ENCODE measurements around the gene CMTM8. TPM values are rescaled to one million over a fixed set of nuclear protein-coding genes. Genes with fewer than 3 reads are reported as not detected.

CMTM8 gene
- polyA plus RNA-seq, 4 donors, result 5.4 to 41.3 (median 8.0) TPM

DNA sequence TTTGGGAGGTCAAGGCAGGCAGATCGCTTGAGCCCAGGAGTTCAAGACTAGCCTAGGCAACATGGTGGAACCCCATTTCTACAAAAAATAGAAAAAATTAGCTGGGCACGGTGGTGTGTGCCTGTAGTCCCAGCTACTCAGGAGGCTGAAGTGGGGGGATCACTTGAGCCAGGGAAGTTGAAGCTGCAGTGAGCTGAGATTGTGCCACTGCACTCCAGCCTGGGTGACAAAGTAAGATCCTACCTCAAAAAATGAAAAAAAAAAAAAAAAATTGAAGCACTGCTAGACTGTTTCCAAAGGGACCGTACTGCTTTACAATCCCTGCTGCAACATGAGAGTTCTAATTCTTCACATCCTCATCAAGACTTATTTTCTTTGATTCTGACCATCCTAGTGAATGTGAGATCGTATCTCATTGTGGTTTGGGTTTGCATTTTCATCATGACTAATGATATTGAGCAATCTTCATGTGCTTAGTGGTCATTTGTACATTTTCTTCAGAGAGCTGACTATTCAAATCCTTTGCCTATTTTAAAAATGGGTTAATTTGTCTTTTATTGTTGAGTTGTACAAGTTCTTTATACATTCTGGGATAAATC, 10.8 kb downstream of the CMTM8 start:
- peaks cover 0 to 10% of the 10 kb centered on the region in 2 donors for H3K9me3 ChIP-seq (ENCODE audit: control insufficient read depth in 2 of 2, insufficient read depth in 1 of 2, low read depth in 1 of 2, low read length in 1 of 2)
- FAIRE-seq, result no peak

DNA sequence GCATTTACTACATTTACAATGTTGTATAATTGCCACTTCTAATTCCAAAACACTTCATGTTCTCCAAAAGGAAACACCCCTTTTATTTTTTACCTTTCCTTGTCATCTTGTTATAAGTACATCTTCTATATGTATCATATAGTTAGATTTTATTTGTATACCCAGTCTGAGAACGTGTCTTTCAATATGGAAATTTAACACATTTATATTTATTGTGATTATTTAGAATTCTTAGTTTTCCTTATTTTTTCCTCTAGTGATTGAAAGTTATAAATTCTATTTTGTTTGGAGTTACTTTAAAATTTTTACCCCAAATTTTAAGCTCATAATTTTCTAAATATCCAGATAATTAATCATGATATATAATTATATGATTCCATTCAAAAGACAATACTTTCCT, 15.8 kb downstream of the CMTM8 start:
- DNase-seq (no peak), FAIRE-seq (no peak)
- Histone ChIP-seq H3K4me1 (ENCODE audit: control insufficient read depth in 3 of 3, insufficient read depth in 2 of 3, low read depth in 1 of 3, low read length in 2 of 3) (peaks cover 0 to 2% (median 0%) of the 10 kb centered on the region in 3 donors), H3K27ac (ENCODE audit: low read depth in 1 of 3, low read length in 2 of 3) (no peak overlapping the region), H3K9me3 (ENCODE audit: control insufficient read depth in 2 of 2, insufficient read depth in 1 of 2, low read depth in 1 of 2, low read length in 1 of 2) (peaks cover 0 to 10% of the 10 kb centered on the region in 2 donors), H3K4me3 (ENCODE audit: low read depth in 1 of 3, low read length in 3 of 3) (no peak overlapping the region), H3K27me3 (ENCODE audit: control insufficient read depth in 3 of 3, insufficient read depth in 3 of 3, low read length in 3 of 3) (no peaks in the 10 kb centered on the region), H3K36me3 (ENCODE audit: control insufficient read depth in 3 of 3, insufficient read depth in 2 of 3, low read depth in 1 of 3, low read length in 3 of 3) (peaks cover 0 to 8% (median 0%) of the 10 kb centered on the region in 3 donors)
- WGBS, 3 donors, result 85 to 98% (median 89%) methylated on average over 1 of the region's 1 CpG

More for the DNA sequence above, 10.8 kb downstream of the CMTM8 start:
- Histone ChIP-seq H3K4me1 (ENCODE audit: control insufficient read depth in 3 of 3, insufficient read depth in 2 of 3, low read depth in 1 of 3, low read length in 2 of 3) (peaks cover 0 to 4% (median 2%) of the 10 kb centered on the region in 3 donors), H3K36me3 (ENCODE audit: control insufficient read depth in 3 of 3, insufficient read depth in 2 of 3, low read depth in 1 of 3, low read length in 3 of 3) (peaks cover 0 to 3% (median 0%) of the 10 kb centered on the region in 3 donors), H3K27me3 (ENCODE audit: control insufficient read depth in 3 of 3, insufficient read depth in 3 of 3, low read length in 3 of 3) (no peaks in the 10 kb centered on the region), H3K27ac (ENCODE audit: low read depth in 1 of 3, low read length in 2 of 3) (no peak overlapping the region), H3K4me3 (ENCODE audit: low read depth in 1 of 3, low read length in 3 of 3) (no peak overlapping the region)
- WGBS, 3 donors, result 85 to 88% (median 85%) methylated on average over 4 of the region's 4 CpGs
- no peak for DNase-seq

DNA sequence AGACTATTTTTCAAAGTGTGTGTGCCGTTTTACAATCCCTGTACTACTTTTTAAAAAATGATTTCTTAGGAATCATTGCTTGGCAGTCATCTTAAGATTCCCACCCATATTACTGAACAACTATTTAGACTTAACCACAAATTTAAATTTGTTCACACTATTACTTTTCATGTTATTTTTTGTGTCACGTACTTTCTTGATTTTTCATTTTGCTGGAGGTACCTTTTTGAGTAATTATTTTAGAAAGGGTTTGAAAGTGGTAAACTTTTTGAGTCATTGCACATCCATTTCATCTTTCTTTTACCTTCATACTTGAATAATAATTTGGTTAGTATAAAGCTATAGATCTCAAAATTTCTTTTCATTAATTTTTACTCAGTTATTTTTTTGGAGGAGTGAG, 16.9 kb downstream of the CMTM8 start:
- no peak for FAIRE-seq
- peaks cover 0 to 2% (median 0%) of the 10 kb centered on the region in 3 donors for H3K4me1 ChIP-seq (ENCODE audit: control insufficient read depth in 3 of 3, insufficient read depth in 2 of 3, low read depth in 1 of 3, low read length in 2 of 3)
- no peak for DNase-seq
- H3K9me3 ChIP-seq (ENCODE audit: control insufficient read depth in 2 of 2, insufficient read depth in 1 of 2, low read depth in 1 of 2, low read length in 1 of 2), result peaks cover 0 to 10% of the 10 kb centered on the region in 2 donors
- H3K27me3 ChIP-seq (ENCODE audit: control insufficient read depth in 3 of 3, insufficient read depth in 3 of 3, low read length in 3 of 3), result no peaks in the 10 kb centered on the region
- H3K36me3 ChIP-seq (ENCODE audit: control insufficient read depth in 3 of 3, insufficient read depth in 2 of 3, low read depth in 1 of 3, low read length in 3 of 3), result peaks cover 0 to 8% (median 0%) of the 10 kb centered on the region in 3 donors
- WGBS, 3 donors, result 77 to 92% (median 79%) methylated on average over 2 of the region's 2 CpGs
- no peak overlapping the region for H3K27ac ChIP-seq (ENCODE audit: low read depth in 1 of 3, low read length in 2 of 3)
- H3K4me3 ChIP-seq (ENCODE audit: low read depth in 1 of 3, low read length in 3 of 3), result no peak overlapping the region

DNA sequence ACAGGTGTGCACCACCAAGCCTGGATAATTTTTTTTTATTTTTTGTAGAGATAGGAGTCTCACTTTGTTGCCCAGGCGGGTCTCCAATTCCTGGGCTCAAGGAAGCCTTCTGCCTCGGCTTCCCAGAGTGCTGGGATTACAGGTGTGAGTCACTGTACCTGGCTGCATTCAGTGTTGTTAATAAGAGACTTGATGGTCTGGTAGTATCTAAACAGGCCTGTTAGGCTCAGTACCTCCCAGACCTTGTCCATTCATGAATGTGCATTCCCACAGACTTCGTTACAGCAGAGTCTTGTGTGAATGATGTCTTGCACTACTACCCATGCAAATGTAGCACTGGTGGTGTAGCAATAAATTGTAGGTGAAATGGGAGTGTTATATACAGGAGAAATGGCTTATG, 17.7 kb downstream of the CMTM8 start:
- no peak overlapping the region for H3K27ac ChIP-seq (ENCODE audit: low read depth in 1 of 3, low read length in 2 of 3)
- 91 to 94% (median 91%) methylated on average over 3 of the region's 3 CpGs for WGBS, 3 donors
- peaks cover 0 to 2% (median 0%) of the 10 kb centered on the region in 3 donors for H3K4me1 ChIP-seq (ENCODE audit: control insufficient read depth in 3 of 3, insufficient read depth in 2 of 3, low read depth in 1 of 3, low read length in 2 of 3)
- no peak overlapping the region for H3K4me3 ChIP-seq (ENCODE audit: low read depth in 1 of 3, low read length in 3 of 3)
- no peak for DNase-seq
- H3K9me3 ChIP-seq (ENCODE audit: control insufficient read depth in 2 of 2, insufficient read depth in 1 of 2, low read depth in 1 of 2, low read length in 1 of 2), result peaks cover 0 to 10% of the 10 kb centered on the region in 2 donors
- H3K36me3 ChIP-seq (ENCODE audit: control insufficient read depth in 3 of 3, insufficient read depth in 2 of 3, low read depth in 1 of 3, low read length in 3 of 3), result peaks cover 0 to 8% (median 0%) of the 10 kb centered on the region in 3 donors
- FAIRE-seq, result no peak
- no peaks in the 10 kb centered on the region for H3K27me3 ChIP-seq (ENCODE audit: control insufficient read depth in 3 of 3, insufficient read depth in 3 of 3, low read length in 3 of 3)

DNA sequence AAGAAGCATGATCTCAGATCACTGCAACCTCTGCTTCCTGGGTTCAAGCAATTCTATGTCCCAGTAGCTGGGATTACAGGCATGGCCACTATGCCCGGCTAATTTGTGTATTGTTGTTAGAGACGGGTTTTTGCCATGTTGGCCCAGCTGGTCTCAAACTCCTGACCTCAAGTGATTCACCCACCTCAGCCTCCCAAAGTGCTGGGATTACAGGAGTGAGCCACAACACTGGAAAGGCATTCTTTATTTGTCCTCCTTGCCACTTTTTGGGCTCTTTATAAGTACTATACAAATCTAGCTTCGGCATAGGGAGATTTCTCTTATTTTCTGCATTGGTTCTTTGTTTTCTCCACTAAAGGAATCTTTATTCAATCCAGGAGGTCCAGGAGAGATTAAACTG, 18.6 kb downstream of the CMTM8 start:
- FAIRE-seq (no peak), DNase-seq (no peak)
- 93 to 97% (median 96%) methylated on average over 3 of the region's 3 CpGs for WGBS, 3 donors
- Histone ChIP-seq H3K36me3 (ENCODE audit: control insufficient read depth in 3 of 3, insufficient read depth in 2 of 3, low read depth in 1 of 3, low read length in 3 of 3) (peaks cover 0 to 11% (median 0%) of the 10 kb centered on the region in 3 donors), H3K9me3 (ENCODE audit: control insufficient read depth in 2 of 2, insufficient read depth in 1 of 2, low read depth in 1 of 2, low read length in 1 of 2) (peaks cover 0 to 10% of the 10 kb centered on the region in 2 donors), H3K4me1 (ENCODE audit: control insufficient read depth in 3 of 3, insufficient read depth in 2 of 3, low read depth in 1 of 3, low read length in 2 of 3) (peaks cover 0 to 2% (median 0%) of the 10 kb centered on the region in 3 donors), H3K27ac (ENCODE audit: low read depth in 1 of 3, low read length in 2 of 3) (no peak overlapping the region), H3K4me3 (ENCODE audit: low read depth in 1 of 3, low read length in 3 of 3) (no peak overlapping the region), H3K27me3 (ENCODE audit: control insufficient read depth in 3 of 3, insufficient read depth in 3 of 3, low read length in 3 of 3) (no peaks in the 10 kb centered on the region)

DNA sequence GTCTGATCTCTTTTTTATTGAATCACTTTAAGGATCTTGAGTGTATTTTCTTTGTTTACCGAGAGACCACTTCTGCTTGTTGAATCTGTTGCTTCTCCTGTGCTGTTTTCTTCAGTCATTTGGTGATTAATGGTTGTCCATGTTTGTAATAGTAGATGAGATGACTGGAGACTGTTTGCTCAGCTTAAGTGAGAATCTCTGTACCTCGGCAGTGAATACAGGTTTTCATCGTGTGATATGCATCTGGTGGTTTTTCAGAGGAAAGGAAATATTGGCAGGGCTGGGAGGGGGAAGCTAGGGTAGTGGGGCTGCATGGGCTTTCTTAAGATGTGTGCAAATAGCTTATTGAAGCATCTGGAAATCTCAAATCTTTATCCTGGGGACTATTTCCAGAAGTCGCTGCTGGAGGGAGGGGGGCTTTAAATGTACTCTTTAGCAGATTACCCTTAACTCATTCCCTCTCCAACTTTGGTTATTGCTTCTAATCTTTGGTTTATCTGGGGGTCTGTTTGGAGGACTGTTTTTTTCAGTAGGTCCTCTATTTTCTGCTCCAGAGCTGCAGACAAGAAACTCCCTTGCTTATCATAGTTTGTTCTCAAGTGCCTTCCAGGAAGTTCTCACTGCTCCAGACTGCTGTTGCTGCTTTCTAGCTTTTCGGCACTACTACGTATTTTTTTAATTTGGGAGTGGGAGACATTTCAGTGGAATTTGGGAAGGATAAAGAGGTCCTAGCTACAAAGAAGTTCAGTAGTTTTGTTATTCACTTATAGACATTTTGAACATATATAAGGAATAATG, 19.4 kb downstream of the CMTM8 start:
- Histone ChIP-seq H3K36me3 (ENCODE audit: control insufficient read depth in 3 of 3, insufficient read depth in 2 of 3, low read depth in 1 of 3, low read length in 3 of 3) (peaks cover 0 to 13% (median 0%) of the 10 kb centered on the region in 3 donors), H3K4me3 (ENCODE audit: low read depth in 1 of 3, low read length in 3 of 3) (no peak overlapping the region), H3K4me1 (ENCODE audit: control insufficient read depth in 3 of 3, insufficient read depth in 2 of 3, low read depth in 1 of 3, low read length in 2 of 3) (peaks cover 0 to 2% (median 0%) of the 10 kb centered on the region in 3 donors), H3K27ac (ENCODE audit: low read depth in 1 of 3, low read length in 2 of 3) (no peak overlapping the region), H3K9me3 (ENCODE audit: control insufficient read depth in 2 of 2, insufficient read depth in 1 of 2, low read depth in 1 of 2, low read length in 1 of 2) (peaks cover 0 to 10% of the 10 kb centered on the region in 2 donors), H3K27me3 (ENCODE audit: control insufficient read depth in 3 of 3, insufficient read depth in 3 of 3, low read length in 3 of 3) (no peaks in the 10 kb centered on the region)
- DNase-seq (no peak), FAIRE-seq (no peak)
- 67 to 87% (median 76%) methylated on average over 6 of the region's 6 CpGs for WGBS, 3 donors

DNA sequence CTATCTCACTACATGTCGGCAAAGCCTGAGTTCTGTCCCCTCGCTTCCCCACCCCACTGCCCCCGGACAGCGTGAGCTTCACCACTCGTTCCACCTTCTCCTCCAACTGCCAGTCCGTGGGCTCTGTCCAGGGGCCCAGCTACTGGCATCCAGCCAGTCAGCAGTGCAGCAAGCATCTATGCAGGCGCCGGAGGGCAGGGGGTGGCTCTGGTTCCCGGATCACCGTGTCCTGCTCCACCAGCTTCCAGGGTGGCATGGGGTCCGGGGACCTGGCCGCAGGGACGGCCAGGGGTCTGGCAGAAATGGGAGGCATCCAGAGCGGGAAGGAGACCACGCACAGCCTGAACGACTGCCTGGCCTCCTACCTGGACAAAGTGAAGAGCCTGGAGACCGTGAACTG, 20.4 kb downstream of the CMTM8 start:
- DNase-seq (no peak), FAIRE-seq (no peak)
- Histone ChIP-seq H3K27ac (ENCODE audit: low read depth in 1 of 3, low read length in 2 of 3) (no peak overlapping the region), H3K4me3 (ENCODE audit: low read depth in 1 of 3, low read length in 3 of 3) (no peak overlapping the region), H3K36me3 (ENCODE audit: control insufficient read depth in 3 of 3, insufficient read depth in 2 of 3, low read depth in 1 of 3, low read length in 3 of 3) (peaks cover 0 to 12% (median 0%) of the 10 kb centered on the region in 3 donors), H3K9me3 (ENCODE audit: control insufficient read depth in 2 of 2, insufficient read depth in 1 of 2, low read depth in 1 of 2, low read length in 1 of 2) (peaks cover 0 to 3% of the 10 kb centered on the region in 2 donors), H3K27me3 (ENCODE audit: control insufficient read depth in 3 of 3, insufficient read depth in 3 of 3, low read length in 3 of 3) (no peaks in the 10 kb centered on the region), H3K4me1 (ENCODE audit: control insufficient read depth in 3 of 3, insufficient read depth in 2 of 3, low read depth in 1 of 3, low read length in 2 of 3) (peaks cover 0 to 2% (median 0%) of the 10 kb centered on the region in 3 donors)
- 88 to 96% (median 92%) methylated on average over 17 of the region's 17 CpGs for WGBS, 3 donors

DNA sequence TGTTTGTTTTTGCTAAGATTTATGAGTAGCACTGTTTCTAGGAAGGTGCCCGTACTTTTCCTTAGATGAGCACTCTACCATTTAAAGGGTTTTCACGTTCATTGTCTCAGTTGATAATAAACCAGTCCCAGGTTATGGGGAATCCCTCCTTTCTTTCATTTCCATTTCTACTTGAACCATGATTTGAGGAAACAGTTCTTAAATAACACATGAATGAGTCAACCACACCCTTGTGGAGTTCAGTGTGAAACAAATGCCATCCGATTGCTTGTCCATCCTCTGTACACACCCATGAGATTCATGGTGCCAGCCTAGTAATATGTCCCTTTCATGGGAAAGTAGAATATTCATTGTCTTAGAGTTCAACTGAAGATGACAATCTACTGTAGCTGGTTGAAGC, 23.1 kb downstream of the CMTM8 start:
- peaks cover 0 to 12% (median 0%) of the 10 kb centered on the region in 3 donors for H3K36me3 ChIP-seq (ENCODE audit: control insufficient read depth in 3 of 3, insufficient read depth in 2 of 3, low read depth in 1 of 3, low read length in 3 of 3)
- no peak for DNase-seq
- no peaks in the 10 kb centered on the region for H3K9me3 ChIP-seq (ENCODE audit: control insufficient read depth in 2 of 2, insufficient read depth in 1 of 2, low read depth in 1 of 2, low read length in 1 of 2)
- H3K27ac ChIP-seq (ENCODE audit: low read depth in 1 of 3, low read length in 2 of 3), result no peak overlapping the region
- H3K4me3 ChIP-seq (ENCODE audit: low read depth in 1 of 3, low read length in 3 of 3), result no peak overlapping the region
- WGBS, 3 donors, result 59 to 66% (median 64%) methylated on average over 3 of the region's 3 CpGs
- H3K27me3 ChIP-seq (ENCODE audit: control insufficient read depth in 3 of 3, insufficient read depth in 3 of 3, low read length in 3 of 3), result no peaks in the 10 kb centered on the region
- no peak for FAIRE-seq
- peaks cover 0 to 2% (median 0%) of the 10 kb centered on the region in 3 donors for H3K4me1 ChIP-seq (ENCODE audit: control insufficient read depth in 3 of 3, insufficient read depth in 2 of 3, low read depth in 1 of 3, low read length in 2 of 3)

Measured in small intestine (tissue), 7 donors.